ENCODE measurements around the gene UNC13C. TPM values are rescaled to one million over a fixed set of nuclear protein-coding genes. Genes with fewer than 3 reads are reported as not detected.
A peak's percentile ranks its signal among the peaks of the same experiment; 100 is the strongest.

UNC13C gene
- total and polyA plus RNA-seq, 5 donors from 2014 or later = not detected

GRCh38 chr15:54120949-54121463 lies 142.8 kb downstream of the UNC13C start:
- Histone ChIP-seq H3K27ac (ENCODE audit: insufficient read depth, low read length, poor library complexity, severe bottlenecking) (no peak overlapping the region), H3K9me3 (ENCODE audit: control insufficient read depth in 2 of 2, low read length in 2 of 2) (no peaks in the 10 kb centered on the region), H3K27me3 (ENCODE audit: control insufficient read depth, insufficient read depth, low read length) (no peaks in the 10 kb centered on the region), H3K36me3 (ENCODE audit: control insufficient read depth, insufficient read depth, low read length) (no peaks in the 10 kb centered on the region), H3K4me3 (ENCODE audit: low read depth, low read length) (no peak overlapping the region), H3K4me1 (ENCODE audit: control insufficient read depth, insufficient read depth, low read length, poor library complexity, severe bottlenecking) (no peaks in the 10 kb centered on the region)
- Mint-ChIP-seq H3K4me3 (no peak overlapping the region), H3K36me3 (no peaks in the 10 kb centered on the region), H3K4me1 (no peaks in the 10 kb centered on the region), H3K27me3 (peaks cover 4% of the 10 kb centered on the region), H3K27ac (no peak overlapping the region), H3K9me3 (peaks cover 0 to 13% (median 1%) of the 10 kb centered on the region in 7 donors)
- DNase-seq (no peak), ATAC-seq (ENCODE audit: low read depth in 2 of 2) (no peak)

- no peak overlapping the region for H3K4me3 Mint-ChIP-seq
- Histone ChIP-seq H3K27ac (ENCODE audit: insufficient read depth, low read length, poor library complexity, severe bottlenecking) (no peak overlapping the region), H3K4me3 (ENCODE audit: low read depth, low read length) (no peak overlapping the region), H3K27me3 (ENCODE audit: control insufficient read depth, insufficient read depth, low read length) (no peaks in the 10 kb centered on the region), H3K4me1 (ENCODE audit: control insufficient read depth, insufficient read depth, low read length, poor library complexity, severe bottlenecking) (no peaks in the 10 kb centered on the region), H3K9me3 (ENCODE audit: control insufficient read depth in 2 of 2, low read length in 2 of 2) (no peaks in the 10 kb centered on the region), H3K36me3 (ENCODE audit: control insufficient read depth, insufficient read depth, low read length) (no peaks in the 10 kb centered on the region)
- H3K36me3 Mint-ChIP-seq = no peaks in the 10 kb centered on the region
- H3K4me1 Mint-ChIP-seq = no peaks in the 10 kb centered on the region
- DNase-seq (no peak), ATAC-seq (ENCODE audit: low read depth in 2 of 2) (no peak)
- no peak overlapping the region for H3K27ac Mint-ChIP-seq
- no peaks in the 10 kb centered on the region for H3K27me3 Mint-ChIP-seq
- peaks cover 0 to 4% (median 2%) of the 10 kb centered on the region in 7 donors for H3K9me3 Mint-ChIP-seq
These were observed 149.3 kb downstream of the UNC13C start for GRCh38 chr15:54127574-54127973.

GRCh38 chr15:54131410-54131809 lies 153.2 kb downstream of the UNC13C start:
- no peak overlapping the region for H3K27ac Mint-ChIP-seq
- no peaks in the 10 kb centered on the region for H3K4me1 Mint-ChIP-seq
- H3K36me3 ChIP-seq (ENCODE audit: control insufficient read depth, insufficient read depth, low read length) = no peaks in the 10 kb centered on the region
- H3K4me3 ChIP-seq (ENCODE audit: low read depth, low read length) = no peak overlapping the region
- ATAC-seq (ENCODE audit: low read depth in 2 of 2) (no peak), DNase-seq (no peak)
- no peak overlapping the region for H3K27ac ChIP-seq (ENCODE audit: insufficient read depth, low read length, poor library complexity, severe bottlenecking)
- no peaks in the 10 kb centered on the region for H3K36me3 Mint-ChIP-seq
- H3K9me3 ChIP-seq (ENCODE audit: control insufficient read depth in 2 of 2, low read length in 2 of 2) = no peaks in the 10 kb centered on the region
- H3K9me3 Mint-ChIP-seq = peaks cover 0 to 4% (median 2%) of the 10 kb centered on the region in 7 donors
- H3K4me1 ChIP-seq (ENCODE audit: control insufficient read depth, insufficient read depth, low read length, poor library complexity, severe bottlenecking) = no peaks in the 10 kb centered on the region
- H3K27me3 Mint-ChIP-seq = no peaks in the 10 kb centered on the region
- H3K27me3 ChIP-seq (ENCODE audit: control insufficient read depth, insufficient read depth, low read length) = no peaks in the 10 kb centered on the region
- H3K4me3 Mint-ChIP-seq = no peak overlapping the region

- Histone ChIP-seq H3K27ac (ENCODE audit: insufficient read depth, low read length, poor library complexity, severe bottlenecking) (no peak overlapping the region), H3K27me3 (ENCODE audit: control insufficient read depth, insufficient read depth, low read length) (no peaks in the 10 kb centered on the region), H3K4me1 (ENCODE audit: control insufficient read depth, insufficient read depth, low read length, poor library complexity, severe bottlenecking) (no peaks in the 10 kb centered on the region), H3K9me3 (ENCODE audit: control insufficient read depth in 2 of 2, low read length in 2 of 2) (no peaks in the 10 kb centered on the region), H3K4me3 (ENCODE audit: low read depth, low read length) (no peak overlapping the region), H3K36me3 (ENCODE audit: control insufficient read depth, insufficient read depth, low read length) (no peaks in the 10 kb centered on the region)
- ATAC-seq (ENCODE audit: low read depth in 2 of 2) = no peak
- Mint-ChIP-seq H3K27ac (no peak overlapping the region), H3K36me3 (no peaks in the 10 kb centered on the region), H3K27me3 (no peaks in the 10 kb centered on the region), H3K4me3 (no peak overlapping the region), H3K9me3 (no peaks in the 10 kb centered on the region), H3K4me1 (no peaks in the 10 kb centered on the region)
- no peak for DNase-seq
These were observed 170.9 kb downstream of the UNC13C start for GRCh38 chr15:54149115-54149531.

- H3K36me3 Mint-ChIP-seq = no peaks in the 10 kb centered on the region
- no peak overlapping the region for H3K27ac ChIP-seq (ENCODE audit: insufficient read depth, low read length, poor library complexity, severe bottlenecking)
- H3K27ac Mint-ChIP-seq = no peak overlapping the region
- no peaks in the 10 kb centered on the region for H3K9me3 ChIP-seq (ENCODE audit: control insufficient read depth in 2 of 2, low read length in 2 of 2)
- H3K9me3 Mint-ChIP-seq = peaks cover 0 to 4% (median 0%) of the 10 kb centered on the region in 7 donors
- no peaks in the 10 kb centered on the region for H3K27me3 ChIP-seq (ENCODE audit: control insufficient read depth, insufficient read depth, low read length)
- H3K36me3 ChIP-seq (ENCODE audit: control insufficient read depth, insufficient read depth, low read length) = no peaks in the 10 kb centered on the region
- no peaks in the 10 kb centered on the region for H3K4me1 ChIP-seq (ENCODE audit: control insufficient read depth, insufficient read depth, low read length, poor library complexity, severe bottlenecking)
- peak in 1 of 2 donors; percentile 18 for ATAC-seq (ENCODE audit: low read depth in 2 of 2)
- H3K4me3 Mint-ChIP-seq = no peak overlapping the region
- no peaks in the 10 kb centered on the region for H3K27me3 Mint-ChIP-seq
- H3K4me1 Mint-ChIP-seq = no peaks in the 10 kb centered on the region
- no peak overlapping the region for H3K4me3 ChIP-seq (ENCODE audit: low read depth, low read length)
- no peak for DNase-seq
These were observed 172.0 kb downstream of the UNC13C start for GRCh38 chr15:54150255-54150654.

GRCh38 chr15:54159012-54159411 lies 180.8 kb downstream of the UNC13C start:
- no peak overlapping the region for H3K27ac Mint-ChIP-seq
- H3K9me3 ChIP-seq (ENCODE audit: control insufficient read depth in 2 of 2, low read length in 2 of 2) = no peaks in the 10 kb centered on the region
- H3K27me3 ChIP-seq (ENCODE audit: control insufficient read depth, insufficient read depth, low read length) = no peaks in the 10 kb centered on the region
- peaks cover 0 to 4% (median 0%) of the 10 kb centered on the region in 7 donors for H3K9me3 Mint-ChIP-seq
- H3K4me1 ChIP-seq (ENCODE audit: control insufficient read depth, insufficient read depth, low read length, poor library complexity, severe bottlenecking) = no peaks in the 10 kb centered on the region
- ATAC-seq (ENCODE audit: low read depth in 2 of 2) = no peak
- H3K4me1 Mint-ChIP-seq = no peaks in the 10 kb centered on the region
- no peaks in the 10 kb centered on the region for H3K27me3 Mint-ChIP-seq
- H3K4me3 ChIP-seq (ENCODE audit: low read depth, low read length) = no peak overlapping the region
- H3K36me3 ChIP-seq (ENCODE audit: control insufficient read depth, insufficient read depth, low read length) = no peaks in the 10 kb centered on the region
- no peaks in the 10 kb centered on the region for H3K36me3 Mint-ChIP-seq
- no peak overlapping the region for H3K4me3 Mint-ChIP-seq
- DNase-seq = no peak
- H3K27ac ChIP-seq (ENCODE audit: insufficient read depth, low read length, poor library complexity, severe bottlenecking) = no peak overlapping the region

- H3K4me3 Mint-ChIP-seq = no peak overlapping the region
- no peak for ATAC-seq (ENCODE audit: low read depth in 2 of 2)
- no peak overlapping the region for H3K27ac Mint-ChIP-seq
These were observed 209.1 kb downstream of the UNC13C start for GRCh38 chr15:54187325-54187724.

GRCh38 chr15:54197995-54198394 lies 219.8 kb downstream of the UNC13C start:
- no peak for DNase-seq
- H3K4me3 Mint-ChIP-seq = no peak overlapping the region
- Histone ChIP-seq H3K9me3 (ENCODE audit: control insufficient read depth in 2 of 2, low read length in 2 of 2) (no peaks in the 10 kb centered on the region), H3K4me3 (ENCODE audit: low read depth, low read length) (no peak overlapping the region), H3K27me3 (ENCODE audit: control insufficient read depth, insufficient read depth, low read length) (no peaks in the 10 kb centered on the region), H3K27ac (ENCODE audit: insufficient read depth, low read length, poor library complexity, severe bottlenecking) (no peak overlapping the region), H3K4me1 (ENCODE audit: control insufficient read depth, insufficient read depth, low read length, poor library complexity, severe bottlenecking) (no peaks in the 10 kb centered on the region), H3K36me3 (ENCODE audit: control insufficient read depth, insufficient read depth, low read length) (no peaks in the 10 kb centered on the region)
- ATAC-seq (ENCODE audit: low read depth in 2 of 2) = no peak
- H3K27ac Mint-ChIP-seq = no peak overlapping the region
- no peaks in the 10 kb centered on the region for H3K27me3 Mint-ChIP-seq
- peaks cover 2 to 17% (median 7%) of the 10 kb centered on the region in 7 donors for H3K9me3 Mint-ChIP-seq
- no peaks in the 10 kb centered on the region for H3K36me3 Mint-ChIP-seq
- no peaks in the 10 kb centered on the region for H3K4me1 Mint-ChIP-seq

More at GRCh38 chr15:54187325-54187724, 209.1 kb downstream of the UNC13C start:
- no peaks in the 10 kb centered on the region for H3K36me3 Mint-ChIP-seq
- Histone ChIP-seq H3K27me3 (ENCODE audit: control insufficient read depth, insufficient read depth, low read length) (no peaks in the 10 kb centered on the region), H3K27ac (ENCODE audit: insufficient read depth, low read length, poor library complexity, severe bottlenecking) (no peak overlapping the region), H3K4me1 (ENCODE audit: control insufficient read depth, insufficient read depth, low read length, poor library complexity, severe bottlenecking) (no peaks in the 10 kb centered on the region), H3K4me3 (ENCODE audit: low read depth, low read length) (no peak overlapping the region), H3K9me3 (ENCODE audit: control insufficient read depth in 2 of 2, low read length in 2 of 2) (no peaks in the 10 kb centered on the region), H3K36me3 (ENCODE audit: control insufficient read depth, insufficient read depth, low read length) (no peaks in the 10 kb centered on the region)
- no peaks in the 10 kb centered on the region for H3K27me3 Mint-ChIP-seq
- no peaks in the 10 kb centered on the region for H3K4me1 Mint-ChIP-seq
- peaks cover 0 to 7% (median 3%) of the 10 kb centered on the region in 7 donors for H3K9me3 Mint-ChIP-seq
- no peak for DNase-seq

Measured in CD4-positive, CD25-positive, alpha-beta regulatory T cell (primary cell).